NB4 (cell line): ENCODE results near the gene HES1.

ENCODE experiments used
- CTCF ChIP-seq: IDR thresholded peaks from one replicate; pipeline ENCODE4 v1.5.1; 2012; ENCODE audit warnings: low read depth, low read length
- MAX ChIP-seq: IDR thresholded peaks from 2 replicates; pipeline ENCODE4 v1.6.1; 2011; ENCODE audit warnings: low read depth, low read length
- POLR2A ChIP-seq: IDR thresholded peaks from 2 replicates; pipeline ENCODE4 v1.6.1; 2011; ENCODE audit warnings: mild to moderate bottlenecking; ENCODE audit not compliant: insufficient read length; ENCODE audit errors: extremely low read depth

DNA sequence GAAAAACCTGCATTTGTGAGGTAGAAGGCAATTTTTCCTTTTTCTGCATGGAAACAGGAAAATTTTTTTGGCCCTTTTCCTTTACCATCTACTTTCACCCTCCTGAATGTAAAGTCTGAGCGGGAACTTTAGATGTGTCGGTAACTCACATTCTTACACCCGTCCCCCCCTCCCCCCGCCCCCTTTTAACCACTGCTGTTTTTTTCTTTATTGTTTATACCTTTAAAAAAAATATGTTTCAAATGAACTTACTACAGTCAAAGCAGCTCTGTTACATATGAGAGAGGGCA, 487 bp upstream of the HES1 start:
- no peak for TF ChIP-seq CTCF
- TF ChIP-seq POLR2A: no peak
- TF ChIP-seq MAX: no peak
